ENCODE data around the gene FASTKD1.
A peak's percentile ranks its signal among the peaks of the same experiment; 100 is the strongest.

- TF ChIP-seq CTCF (IDR thresholded peaks at IDR 0.05; ENCODE audit: low read depth, low read length): peak; percentile 90
- TF ChIP-seq POLR2A (IDR thresholded peaks at IDR 0.05; ENCODE audit: extremely low read depth, insufficient read length): no peak
- TF ChIP-seq MYC (IDR thresholded peaks at IDR 0.05; ENCODE audit: low read depth, low read length): no peak
Measured at GRCh38 chr2:169528271-169528701, 45.4 kb downstream of the FASTKD1 start.

Measured in NB4 (cell line).